PC-3 (cell line): Measurements from ENCODE around the gene HHIP.

ENCODE experiments used
- EZH2phosphoT487 ChIP-seq: fragments of 300-600 bp; sonication (generic); IDR thresholded peaks from 2 replicates; pipeline ENCODE4 v1.6.1; 2018; ENCODE audit warnings: mild to moderate bottlenecking, antibody characterized with exemption, low read length, borderline replicate concordance
- TF ChIP-seq, protein P1 (sequence below): fragments of 300-600 bp; sonication (generic); conservative IDR thresholded peaks from 2 replicates; pipeline ENCODE4 v1.5.1; 2017; ENCODE audit warnings: antibody characterized with exemption, low read depth, mild to moderate bottlenecking, low read length

DNA sequence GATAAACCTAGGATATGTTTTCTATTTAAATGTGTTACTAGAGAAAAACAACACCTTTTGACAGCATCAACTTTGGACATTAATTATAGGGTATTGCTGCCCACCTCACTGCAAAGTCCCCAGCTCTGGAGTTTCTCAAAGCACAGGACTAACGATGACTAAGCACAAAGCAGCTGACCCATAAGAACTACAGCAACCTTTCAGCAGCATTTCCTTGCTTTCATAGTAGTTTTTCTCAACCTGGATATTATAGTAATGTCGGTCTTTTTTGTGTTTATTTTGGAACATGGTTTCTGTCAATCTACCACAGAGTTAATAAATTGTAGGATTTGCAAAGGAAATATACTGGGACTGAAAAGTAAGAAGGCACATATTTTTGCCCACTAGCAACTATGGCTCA is 21.5 kb downstream of the HHIP start:
- TF ChIP-seq EZH2phosphoT487, result no peak
- TF ChIP-seq, protein P1, sequence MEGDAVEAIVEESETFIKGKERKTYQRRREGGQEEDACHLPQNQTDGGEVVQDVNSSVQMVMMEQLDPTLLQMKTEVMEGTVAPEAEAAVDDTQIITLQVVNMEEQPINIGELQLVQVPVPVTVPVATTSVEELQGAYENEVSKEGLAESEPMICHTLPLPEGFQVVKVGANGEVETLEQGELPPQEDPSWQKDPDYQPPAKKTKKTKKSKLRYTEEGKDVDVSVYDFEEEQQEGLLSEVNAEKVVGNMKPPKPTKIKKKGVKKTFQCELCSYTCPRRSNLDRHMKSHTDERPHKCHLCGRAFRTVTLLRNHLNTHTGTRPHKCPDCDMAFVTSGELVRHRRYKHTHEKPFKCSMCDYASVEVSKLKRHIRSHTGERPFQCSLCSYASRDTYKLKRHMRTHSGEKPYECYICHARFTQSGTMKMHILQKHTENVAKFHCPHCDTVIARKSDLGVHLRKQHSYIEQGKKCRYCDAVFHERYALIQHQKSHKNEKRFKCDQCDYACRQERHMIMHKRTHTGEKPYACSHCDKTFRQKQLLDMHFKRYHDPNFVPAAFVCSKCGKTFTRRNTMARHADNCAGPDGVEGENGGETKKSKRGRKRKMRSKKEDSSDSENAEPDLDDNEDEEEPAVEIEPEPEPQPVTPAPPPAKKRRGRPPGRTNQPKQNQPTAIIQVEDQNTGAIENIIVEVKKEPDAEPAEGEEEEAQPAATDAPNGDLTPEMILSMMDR, result no peak
